GM20000 (cell line): ENCODE results near the gene BPHL.
"Not testable (repeated sequence)": the region's sequence is repeated elsewhere in the genome, so short reads cannot be mapped to it uniquely, and the experiment has no call there.

Experiments
- DNase-seq: peaks from one replicate; pipeline ENCODE4 v3.0.0; 2012; ENCODE audit warnings: low spot score
- TF ChIP-seq, protein P1 (sequence below): IDR thresholded peaks from 2 replicates; pipeline ENCODE4 v1.5.1; 2012; ENCODE audit warnings: mild to moderate bottlenecking, control low read depth; ENCODE audit errors: extremely low read depth, missing control alignments

BPHL gene

GRCh38 chr6:3181105-3181504 lies 62.6 kb downstream of the BPHL start:
- TF ChIP-seq, protein P1, sequence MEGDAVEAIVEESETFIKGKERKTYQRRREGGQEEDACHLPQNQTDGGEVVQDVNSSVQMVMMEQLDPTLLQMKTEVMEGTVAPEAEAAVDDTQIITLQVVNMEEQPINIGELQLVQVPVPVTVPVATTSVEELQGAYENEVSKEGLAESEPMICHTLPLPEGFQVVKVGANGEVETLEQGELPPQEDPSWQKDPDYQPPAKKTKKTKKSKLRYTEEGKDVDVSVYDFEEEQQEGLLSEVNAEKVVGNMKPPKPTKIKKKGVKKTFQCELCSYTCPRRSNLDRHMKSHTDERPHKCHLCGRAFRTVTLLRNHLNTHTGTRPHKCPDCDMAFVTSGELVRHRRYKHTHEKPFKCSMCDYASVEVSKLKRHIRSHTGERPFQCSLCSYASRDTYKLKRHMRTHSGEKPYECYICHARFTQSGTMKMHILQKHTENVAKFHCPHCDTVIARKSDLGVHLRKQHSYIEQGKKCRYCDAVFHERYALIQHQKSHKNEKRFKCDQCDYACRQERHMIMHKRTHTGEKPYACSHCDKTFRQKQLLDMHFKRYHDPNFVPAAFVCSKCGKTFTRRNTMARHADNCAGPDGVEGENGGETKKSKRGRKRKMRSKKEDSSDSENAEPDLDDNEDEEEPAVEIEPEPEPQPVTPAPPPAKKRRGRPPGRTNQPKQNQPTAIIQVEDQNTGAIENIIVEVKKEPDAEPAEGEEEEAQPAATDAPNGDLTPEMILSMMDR = no peak
- DNase-seq = no peak

- TF ChIP-seq, protein P1 = no peak
- no peak for DNase-seq
Observed at GRCh38 chr6:3183066-3183465, 64.6 kb downstream of the BPHL start.

DNA sequence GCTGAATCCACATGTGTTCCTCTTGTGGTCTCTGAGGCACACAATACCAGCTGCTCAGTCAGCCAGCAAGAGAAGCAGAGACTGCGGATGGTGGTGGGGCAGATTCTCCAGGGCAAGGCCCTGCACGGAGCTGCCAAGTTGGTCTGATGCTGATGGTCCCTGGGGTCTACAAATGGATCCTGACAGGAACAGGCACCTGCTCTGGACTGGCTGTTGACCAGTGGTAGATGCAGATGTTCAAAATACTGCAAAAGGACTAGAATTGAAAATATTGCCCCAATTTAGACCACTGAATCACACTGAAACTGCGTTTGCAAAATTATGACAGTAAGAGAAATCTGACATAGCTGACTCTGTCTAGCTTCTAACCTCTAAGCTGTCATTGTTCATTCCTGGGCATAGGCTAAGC lies 68.5 kb downstream of the BPHL start:
- TF ChIP-seq, protein P1 = no peak
- DNase-seq = no peak

DNA sequence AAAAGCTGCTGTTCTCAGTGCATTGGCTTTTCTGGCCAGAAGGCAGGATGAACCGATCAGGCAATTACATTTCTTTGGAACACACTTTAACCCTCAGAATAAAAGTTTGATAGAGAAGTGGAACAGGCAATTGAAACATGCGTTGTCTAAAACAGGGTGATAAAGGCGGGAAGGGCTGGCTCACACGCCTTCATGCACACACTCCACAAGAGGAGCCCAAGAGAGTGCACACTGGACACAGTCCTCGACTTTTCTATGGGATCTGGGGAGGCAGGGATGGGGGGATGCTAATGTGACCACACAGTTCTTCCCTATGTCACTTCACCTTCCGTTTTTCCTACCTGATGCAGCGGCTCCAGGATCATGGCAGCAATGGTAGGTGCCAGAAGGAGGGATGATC lies 69.8 kb downstream of the BPHL start:
- TF ChIP-seq, protein P1 = no peak
- DNase-seq = no peak

GRCh38 chr6:3189192-3189591 lies 70.7 kb downstream of the BPHL start:
- DNase-seq = not testable (repeated sequence)

DNA sequence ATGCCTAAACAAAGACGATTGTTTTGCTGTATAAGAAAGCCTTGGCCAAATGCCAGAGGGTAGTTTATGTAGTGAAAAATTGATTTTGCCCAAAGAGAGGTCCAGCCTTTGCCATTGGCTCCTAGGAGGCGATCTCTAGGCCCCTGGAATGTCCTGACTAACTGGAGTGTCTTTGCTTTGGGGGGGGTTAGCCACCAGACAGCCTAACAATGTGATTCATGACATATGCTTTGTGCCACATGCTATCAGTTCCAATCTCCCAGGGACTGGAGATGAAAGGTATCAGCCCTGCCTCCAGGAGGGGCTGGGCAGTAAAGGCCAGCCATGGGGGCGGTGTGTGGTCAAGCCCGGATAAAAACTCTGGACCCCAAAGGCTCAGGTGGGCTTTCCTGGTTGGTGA lies 71.5 kb downstream of the BPHL start:
- no peak for DNase-seq
- TF ChIP-seq, protein P1 = no peak

GRCh38 chr6:3190779-3191178 lies 72.3 kb downstream of the BPHL start:
- TF ChIP-seq, protein P1 = no peak

DNA sequence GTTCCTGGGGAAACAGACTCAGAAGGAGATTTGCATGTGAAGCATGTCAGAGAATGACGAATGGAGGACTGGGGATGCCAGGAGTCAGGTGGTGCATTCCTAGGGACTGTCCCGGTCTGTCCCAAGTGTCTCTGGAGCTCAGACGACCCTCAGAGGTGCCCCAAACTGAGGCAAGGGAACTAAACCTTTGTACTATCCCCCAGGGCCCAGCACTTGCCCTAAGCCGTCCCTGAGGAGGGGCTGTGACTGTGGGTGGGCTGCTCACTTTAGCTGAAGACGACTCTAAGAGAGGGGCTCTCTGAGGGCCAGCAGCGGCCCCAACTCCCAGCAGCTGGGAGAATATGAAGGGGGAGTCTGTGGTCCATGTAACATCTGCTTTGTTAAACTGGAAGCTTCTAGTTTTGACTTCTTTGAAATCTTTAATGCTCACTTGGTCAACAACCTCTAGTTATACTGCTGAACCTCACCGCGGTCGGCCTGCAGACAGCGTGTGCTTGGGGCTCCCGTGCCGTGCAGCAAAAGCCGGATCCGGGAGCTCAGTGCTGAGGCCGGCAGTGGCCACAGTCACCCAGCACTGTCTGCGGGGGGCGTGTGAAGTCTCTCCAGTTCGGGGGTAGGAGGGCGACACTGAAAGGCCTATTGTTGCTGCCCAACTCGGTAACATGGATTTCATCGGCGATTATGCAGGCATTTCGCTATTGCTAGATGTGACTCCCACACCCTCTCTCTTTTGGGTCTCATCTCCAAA lies 74.8 kb downstream of the BPHL start:
- no peak for DNase-seq
- TF ChIP-seq, protein P1 = no peak

More at GRCh38 chr6:3190779-3191178, 72.3 kb downstream of the BPHL start:
- no peak for DNase-seq
